T-helper 2 cell treated with Interferon-gamma antibody and Interleukin-4, amounts not matched to agents 100 ng/mL and 5 ng/mL, for 36 hours (primary cell): ENCODE results near the gene CHI3L2. TPM values are rescaled to one million over a fixed set of nuclear protein-coding genes. Genes with fewer than 3 reads are reported as not detected.

Experiments used
- intact Hi-C: fragments of 100-400 bp; cut with micrococcal nuclease; formaldehyde crosslinking; loops from one replicate; pipeline ENCODE4 v1.15.1; 2023
- total RNA-seq: library from RNA; stranded (reverse); gene quantifications from 2 replicates; pipeline ENCODE4 v1.2.3, GENCODE V29; 2022

Gene CHI3L2
- total RNA-seq, 1 donor from 2014 or later = 9.1 TPM

GRCh38 chr1:111218701-111219556, 8.6 kb upstream of the CHI3L2 start:
- intact Hi-C loops = loop anchor here (5.0 to 10.0 kb wide), 6 partner anchors 77 to 574 kb away; partner anchors contain the start of genes CEPT1, DDX20, DRAM2 and LRIF1

GRCh38 chr1:111219557-111220286, 7.8 kb upstream of the CHI3L2 start:
- intact Hi-C loops = loop anchor here (5.0 to 10.0 kb wide), 9 partner anchors 77 to 575 kb away; partner anchors contain the start of genes C1orf162, CEPT1, DDX20 and DRAM2

DNA sequence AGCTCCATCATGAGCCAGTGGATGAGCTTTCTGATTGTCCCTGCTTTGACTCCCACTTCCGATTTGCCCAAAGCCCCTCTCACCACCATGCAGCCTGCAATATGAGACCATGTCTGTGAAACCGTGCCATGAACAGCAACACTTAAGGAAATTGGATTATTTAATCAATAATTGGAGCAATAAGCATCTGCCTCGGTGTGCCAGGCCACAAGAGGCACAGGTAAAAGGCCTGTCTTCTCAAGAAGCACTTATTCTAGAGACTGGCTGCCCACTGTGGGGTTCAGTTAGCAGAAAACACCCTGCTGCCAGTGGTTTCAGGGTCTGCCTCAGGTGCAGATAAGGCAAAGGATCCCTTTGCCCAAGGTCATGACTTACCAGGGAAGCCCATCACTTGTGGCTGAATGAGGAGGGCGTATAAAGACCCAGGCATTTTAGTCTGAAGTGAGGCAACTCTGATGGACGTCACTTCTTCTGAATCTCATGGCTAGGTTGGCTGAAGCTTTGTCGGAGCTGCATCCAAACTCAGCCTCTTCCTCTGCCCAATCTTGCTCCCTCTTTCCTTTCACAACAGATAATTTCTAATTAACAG, 7.1 kb upstream of the CHI3L2 start:
- intact Hi-C loops = loop anchor here (5.0 to 10.0 kb wide), 3 partner anchors 254 to 433 kb away; partner anchors contain the start of gene C1orf162

- intact Hi-C loops = loop anchor here (5.0 to 10.0 kb wide), 3 partner anchors 254 to 434 kb away; partner anchors contain the start of gene C1orf162
These were observed 6.3 kb upstream of the CHI3L2 start for GRCh38 chr1:111221276-111221632.

DNA sequence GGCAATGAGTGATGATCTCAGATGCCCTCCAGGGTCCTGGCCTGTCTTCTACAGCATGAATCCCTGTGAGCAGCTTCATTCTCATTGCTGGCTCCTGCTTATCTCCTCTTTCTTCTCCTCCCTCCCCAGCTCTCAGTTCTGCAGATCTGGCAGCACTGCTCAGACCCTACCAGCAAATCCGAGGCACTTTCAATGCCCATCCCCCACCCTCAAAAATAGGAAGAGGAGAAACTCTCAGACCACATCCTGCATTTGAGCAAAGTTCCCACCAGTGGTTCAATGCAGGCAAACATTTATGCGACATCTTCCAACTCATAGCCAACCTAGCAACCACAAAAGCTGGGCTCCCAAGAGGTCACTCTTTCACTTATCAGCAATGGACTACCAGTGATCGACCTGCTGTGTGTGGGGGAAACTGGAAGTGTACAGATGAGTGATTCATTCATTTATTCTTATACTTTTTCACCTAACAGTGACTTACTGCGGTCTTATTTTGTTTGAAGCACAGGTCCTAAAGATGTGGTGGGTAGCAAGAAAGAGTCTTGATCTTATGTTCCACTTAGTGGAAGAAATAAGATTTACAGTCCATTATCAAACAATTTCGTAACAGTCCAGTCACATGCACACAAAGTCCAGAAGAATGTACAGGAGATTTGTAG, 5.8 kb upstream of the CHI3L2 start:
- intact Hi-C loops = loop anchor here (2.0 to 10.0 kb wide), 5 partner anchors 191 to 434 kb away; partner anchors contain the start of gene C1orf162

- intact Hi-C loops = loop anchor here (1.0 to 10.0 kb wide), 7 partner anchors 112 to 435 kb away; partner anchors contain the start of gene C1orf162
These were observed 5.0 kb upstream of the CHI3L2 start for GRCh38 chr1:111222308-111223125.

DNA sequence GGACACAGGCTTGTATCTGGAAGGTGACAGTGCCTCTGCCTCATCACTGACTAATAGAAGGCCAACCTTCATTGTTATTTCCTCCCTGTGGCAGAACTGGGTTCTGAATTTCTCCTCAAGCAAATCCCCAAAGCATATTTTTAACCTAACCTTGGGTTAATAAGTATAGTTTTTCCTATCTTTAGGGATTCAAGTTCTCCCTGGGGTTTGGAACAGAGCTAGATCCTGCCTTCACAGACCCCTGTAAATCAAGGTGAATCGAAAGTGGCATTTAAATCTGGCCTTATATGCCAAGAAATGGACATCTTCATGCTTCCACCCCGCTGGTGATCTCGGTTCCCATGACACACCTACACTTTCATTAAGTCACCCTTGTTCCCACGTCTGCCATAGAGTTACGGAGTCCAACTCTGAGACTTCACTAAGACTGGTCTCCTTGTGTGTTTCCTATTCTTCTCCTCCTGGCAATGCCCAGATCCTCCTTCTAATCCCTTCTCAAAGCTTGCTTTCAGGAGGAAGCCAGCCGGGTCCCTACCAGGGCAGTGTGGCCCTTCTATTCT, 4.3 kb upstream of the CHI3L2 start:
- intact Hi-C loops = loop anchor here (1.0 to 10.0 kb wide), 7 partner anchors 111 to 436 kb away; partner anchors contain the start of gene C1orf162

- intact Hi-C loops = loop anchor here (1.0 to 10.0 kb wide), 2 partner anchors 9 to 250 kb away; partner anchors contain the start of gene C1orf162
These were observed 2.4 kb upstream of the CHI3L2 start for GRCh38 chr1:111225091-111225490.

- intact Hi-C loops = loop anchor here (1.0 to 10.0 kb wide), 2 partner anchors 10 to 249 kb away; partner anchors contain the start of gene C1orf162
These were observed 1.7 kb upstream of the CHI3L2 start for GRCh38 chr1:111225717-111226400.

DNA sequence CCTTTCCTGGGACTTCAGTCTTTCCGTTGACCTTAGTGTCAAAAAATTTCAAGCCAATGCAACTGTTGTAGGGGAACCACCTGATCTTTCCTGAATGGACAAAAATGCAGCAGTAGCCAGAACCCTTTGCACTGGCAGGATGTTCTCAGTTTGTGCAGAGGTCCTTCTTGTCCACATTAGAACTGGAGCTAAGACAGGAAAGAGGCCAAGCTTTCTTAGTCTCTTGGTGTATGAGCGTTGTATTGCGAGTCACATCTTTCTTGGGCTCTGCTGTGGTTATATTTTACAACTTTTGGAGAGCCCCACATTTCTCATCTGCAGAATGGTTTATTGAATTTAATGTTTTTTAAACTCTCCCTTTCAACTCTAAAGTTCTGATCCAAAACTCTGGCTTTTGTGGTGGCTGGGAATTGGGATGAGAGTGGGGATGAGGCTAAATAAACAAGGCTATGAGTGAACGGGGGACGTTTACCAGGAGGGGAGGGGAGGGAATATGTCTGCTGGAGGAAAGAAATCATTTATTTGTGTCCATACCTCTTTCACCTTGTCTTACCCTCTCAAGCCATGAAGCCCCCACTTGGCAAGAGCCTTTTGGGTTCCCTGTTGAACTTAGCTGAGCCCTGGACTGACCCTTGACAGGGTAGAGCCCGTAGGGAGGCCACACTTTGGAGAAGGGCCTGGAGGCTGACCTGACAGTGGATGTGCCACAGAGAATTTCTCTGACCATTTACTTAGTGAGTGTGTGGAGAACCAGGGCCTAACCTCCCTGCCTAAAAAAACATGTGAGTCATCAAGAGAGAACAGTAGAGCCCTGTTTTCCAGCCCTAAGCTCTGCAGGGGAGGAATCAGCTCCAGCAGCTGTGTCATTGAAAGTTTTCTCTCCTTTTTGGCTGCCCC, 586 bp downstream of the CHI3L2 start:
- intact Hi-C loops = loop anchor here (10.0 kb wide), 1 partner anchor 247 kb away; the partner anchor contains the start of gene C1orf162

DNA sequence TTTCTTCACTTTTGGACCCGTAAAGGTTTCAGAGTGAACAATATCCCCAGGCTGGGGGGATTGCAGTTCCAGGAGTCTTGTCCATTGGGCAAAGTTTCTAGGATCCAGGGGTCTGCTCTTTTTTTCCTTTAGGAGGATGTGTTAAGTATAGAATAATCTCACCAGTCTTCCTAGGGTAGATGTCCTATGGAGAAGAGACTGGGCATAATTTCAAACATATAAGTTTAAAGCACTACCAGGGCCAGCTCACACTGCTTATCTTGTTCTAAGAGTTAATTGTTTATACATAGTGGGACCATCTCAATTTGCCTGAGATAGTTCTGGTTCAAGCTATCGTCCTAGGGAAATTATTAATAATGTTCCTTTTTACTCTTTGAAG, 1.2 kb downstream of the CHI3L2 start:
- intact Hi-C loops = loop anchor here (10.0 kb wide), 1 partner anchor 246 kb away; the partner anchor contains the start of gene C1orf162

- intact Hi-C loops = loop anchor here (5.0 kb wide), 1 partner anchor 35 kb away; no protein-coding TSS in a partner anchor
These were observed 4.6 kb downstream of the CHI3L2 start for GRCh38 chr1:111232134-111232533.

DNA sequence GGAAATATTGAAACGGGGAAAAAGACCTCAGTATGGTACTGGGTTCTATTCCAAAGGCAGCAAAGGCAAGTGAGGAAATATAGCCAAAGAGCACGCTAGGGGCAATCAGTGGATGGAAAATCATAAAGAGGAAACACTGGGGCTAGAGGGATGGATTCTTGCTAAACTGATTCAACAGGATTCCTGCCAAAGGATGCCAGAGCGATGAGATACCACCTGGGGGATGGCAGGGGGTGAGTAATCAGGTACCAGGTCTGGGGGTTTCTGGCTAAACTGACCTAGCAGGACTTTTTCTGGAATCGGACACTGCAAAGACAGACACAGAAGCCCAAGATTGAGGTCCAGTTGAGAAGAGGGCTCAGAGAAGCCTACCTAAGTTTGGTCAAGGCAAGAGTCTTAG, 6.7 kb downstream of the CHI3L2 start:
- intact Hi-C loops = loop anchor here (5.0 kb wide), 1 partner anchor 37 kb away; no protein-coding TSS in a partner anchor

DNA sequence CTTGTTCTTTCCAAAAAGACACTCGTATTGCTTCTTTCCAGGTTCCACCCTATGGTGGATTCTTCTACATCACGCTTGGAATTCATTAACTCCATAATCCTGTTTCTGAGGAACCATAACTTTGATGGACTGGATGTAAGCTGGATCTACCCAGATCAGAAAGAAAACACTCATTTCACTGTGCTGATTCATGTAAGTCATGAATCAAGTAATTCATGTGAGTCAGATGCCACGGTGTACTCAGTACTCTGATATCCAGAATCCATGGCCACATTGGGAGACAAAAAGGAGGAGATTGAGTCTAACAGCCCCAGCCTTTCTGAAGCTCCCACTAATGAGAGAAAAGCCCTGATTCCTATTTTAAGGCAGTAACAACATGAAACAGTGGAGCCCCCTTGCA, 7.4 kb downstream of the CHI3L2 start:
- intact Hi-C loops = loop anchor here (5.0 kb wide), 1 partner anchor 38 kb away; no protein-coding TSS in a partner anchor

GRCh38 chr1:111236379-111236778, 8.9 kb downstream of the CHI3L2 start:
- intact Hi-C loops = no loop called here

- intact Hi-C loops = no loop called here
These were observed 9.3 kb downstream of the CHI3L2 start for GRCh38 chr1:111236806-111237205.

GRCh38 chr1:111238056-111238795, 10.7 kb downstream of the CHI3L2 start:
- intact Hi-C loops = no loop called here
